PC-9 (cell line): ENCODE measurements around the gene KPRP.

Source experiments
- EZH2 ChIP-seq: fragments of 200-600 bp; sonication (generic); IDR thresholded peaks from 2 replicates; pipeline ENCODE4 v1.8.0; 2017; ENCODE audit warnings: antibody characterized with exemption, low read depth
- TF ChIP-seq, protein P1 (sequence below): fragments of 200-600 bp; sonication (generic); conservative IDR thresholded peaks from 2 replicates; pipeline ENCODE4 v1.6.1; 2017; ENCODE audit warnings: mixed run types, antibody characterized with exemption, mild to moderate bottlenecking, moderate library complexity

DNA sequence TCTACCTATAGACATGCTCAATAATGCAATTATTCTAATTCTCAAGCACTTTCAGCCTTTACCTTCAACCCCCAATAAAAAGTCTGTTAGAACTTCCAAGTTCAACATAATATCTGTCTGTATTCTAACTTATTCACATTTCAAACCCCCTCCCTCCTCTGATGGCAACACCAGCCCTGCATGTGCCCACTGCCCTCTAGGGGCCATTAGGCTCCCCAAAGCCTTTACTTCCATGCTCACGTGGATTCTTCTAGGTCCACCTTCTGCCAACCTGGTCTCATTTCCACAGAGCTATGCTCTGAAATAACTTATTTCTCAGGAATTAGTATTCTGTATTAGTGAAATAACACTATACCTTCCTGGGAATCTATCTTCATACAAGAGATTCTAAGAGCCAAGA is 22.2 kb upstream of the KPRP start:
- TF ChIP-seq, protein P1, sequence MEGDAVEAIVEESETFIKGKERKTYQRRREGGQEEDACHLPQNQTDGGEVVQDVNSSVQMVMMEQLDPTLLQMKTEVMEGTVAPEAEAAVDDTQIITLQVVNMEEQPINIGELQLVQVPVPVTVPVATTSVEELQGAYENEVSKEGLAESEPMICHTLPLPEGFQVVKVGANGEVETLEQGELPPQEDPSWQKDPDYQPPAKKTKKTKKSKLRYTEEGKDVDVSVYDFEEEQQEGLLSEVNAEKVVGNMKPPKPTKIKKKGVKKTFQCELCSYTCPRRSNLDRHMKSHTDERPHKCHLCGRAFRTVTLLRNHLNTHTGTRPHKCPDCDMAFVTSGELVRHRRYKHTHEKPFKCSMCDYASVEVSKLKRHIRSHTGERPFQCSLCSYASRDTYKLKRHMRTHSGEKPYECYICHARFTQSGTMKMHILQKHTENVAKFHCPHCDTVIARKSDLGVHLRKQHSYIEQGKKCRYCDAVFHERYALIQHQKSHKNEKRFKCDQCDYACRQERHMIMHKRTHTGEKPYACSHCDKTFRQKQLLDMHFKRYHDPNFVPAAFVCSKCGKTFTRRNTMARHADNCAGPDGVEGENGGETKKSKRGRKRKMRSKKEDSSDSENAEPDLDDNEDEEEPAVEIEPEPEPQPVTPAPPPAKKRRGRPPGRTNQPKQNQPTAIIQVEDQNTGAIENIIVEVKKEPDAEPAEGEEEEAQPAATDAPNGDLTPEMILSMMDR = peak; percentile 29; the same call in 1 of the 2 replicates
- TF ChIP-seq EZH2 = no peak
